Muscle layer of colon (tissue), 2 donors: ENCODE data around the gene EPHA7.

ENCODE experiments used
- H3K27ac ChIP-seq: one replicate; pipeline ENCODE4 v1.7.0; 2013; ENCODE audit warnings: low read depth, mild to moderate bottlenecking, low read length, moderate library complexity
- H3K27me3 ChIP-seq, 2 donors: one replicate each; pipeline ENCODE4 v1.7.0; 2013; ENCODE audit warnings: low read length in 2 of 2, mild to moderate bottlenecking in 2 of 2; ENCODE audit not compliant: insufficient read depth in 2 of 2, control insufficient read depth in 1 of 2
- H3K36me3 ChIP-seq: one replicate; pipeline ENCODE4 v1.7.0; 2013; ENCODE audit warnings: mild to moderate bottlenecking, low read length; ENCODE audit not compliant: insufficient read depth
- H3K4me1 ChIP-seq: one replicate; pipeline ENCODE4 v1.7.0; 2013; ENCODE audit warnings: mild to moderate bottlenecking, low read length; ENCODE audit not compliant: insufficient read depth
- H3K4me3 ChIP-seq, 2 donors: one replicate each; pipeline ENCODE4 v1.7.0; 2013; ENCODE audit warnings: low read length in 2 of 2, low read depth in 1 of 2, mild to moderate bottlenecking in 1 of 2, moderate library complexity in 1 of 2
- H3K9ac ChIP-seq: one replicate; pipeline ENCODE4 v1.7.0; 2013; ENCODE audit warnings: low read length
- H3K9me3 ChIP-seq: one replicate; pipeline ENCODE4 v1.7.0; 2013; ENCODE audit warnings: mild to moderate bottlenecking, low read length
- donor health status: abdominal sarcoma.
- donor health status: Adenocarcinoma of cecum.

EPHA7 gene

DNA sequence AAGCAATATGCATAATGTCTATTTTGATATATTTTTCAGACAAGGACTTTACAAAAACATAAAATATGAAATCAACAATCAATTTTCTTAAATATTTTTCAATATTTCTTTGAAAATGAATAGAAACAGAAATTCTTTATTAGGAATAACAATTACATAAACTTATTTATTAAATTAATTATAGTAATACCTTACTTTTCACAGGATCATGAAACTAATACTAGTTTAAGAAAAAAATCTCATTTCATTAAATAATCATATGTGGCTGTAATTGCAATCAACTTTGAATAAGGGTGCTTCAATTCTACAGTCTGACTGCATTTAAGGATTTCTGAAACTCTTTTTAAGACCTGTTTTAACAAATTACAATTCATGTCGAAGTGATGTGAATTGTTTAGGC, 26.6 kb downstream of the EPHA7 start:
- Histone ChIP-seq H3K27ac (no peak overlapping the region), H3K4me3 (no peak overlapping the region), H3K9me3 (no peaks in the 10 kb centered on the region), H3K9ac (no peak overlapping the region), H3K4me1 (peaks cover 7% of the 10 kb centered on the region), H3K36me3 (no peaks in the 10 kb centered on the region), H3K27me3 (no peaks in the 10 kb centered on the region)

DNA sequence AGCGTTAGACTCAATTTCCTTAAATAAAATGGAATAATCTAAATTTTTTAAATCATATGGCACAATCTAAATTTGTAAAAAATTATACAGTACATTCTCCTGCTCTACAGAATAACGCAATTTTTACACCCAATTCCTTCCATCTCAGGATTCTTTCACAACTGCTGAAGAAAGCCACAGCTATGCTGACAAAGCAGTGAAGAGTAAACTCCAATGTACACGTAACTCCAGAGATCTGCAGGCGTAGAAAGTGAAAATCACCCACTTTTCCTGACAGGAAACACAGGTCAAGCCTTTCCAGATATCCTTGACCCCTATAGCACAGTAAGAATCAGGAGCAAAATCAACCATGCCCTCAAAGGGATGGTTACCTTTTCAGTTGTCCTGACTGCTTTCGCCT, 27.4 kb downstream of the EPHA7 start:
- Histone ChIP-seq H3K4me1 (peaks cover 7% of the 10 kb centered on the region), H3K27me3 (no peaks in the 10 kb centered on the region), H3K9ac (no peak overlapping the region), H3K27ac (no peak overlapping the region), H3K9me3 (no peaks in the 10 kb centered on the region), H3K4me3 (no peak overlapping the region), H3K36me3 (no peaks in the 10 kb centered on the region)

DNA sequence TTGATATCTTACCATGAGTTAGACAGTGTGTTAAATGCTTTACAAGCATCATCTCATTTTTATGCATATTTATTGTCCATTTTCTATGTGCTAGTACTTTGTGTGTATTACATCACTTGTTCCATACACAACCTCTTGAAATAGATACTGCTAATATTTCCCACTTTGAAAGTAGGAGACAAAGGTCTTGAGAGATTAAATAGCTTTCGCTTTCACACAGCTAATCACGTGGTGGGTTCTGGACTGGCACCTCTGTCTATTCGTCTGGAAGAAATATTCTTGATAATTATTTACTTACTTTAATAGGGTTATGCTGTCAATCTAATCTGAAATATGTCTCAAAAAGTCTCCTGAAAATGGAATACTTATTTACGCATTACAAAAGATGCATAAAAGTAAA, 30.2 kb downstream of the EPHA7 start:
- Histone ChIP-seq H3K27me3 (no peaks in the 10 kb centered on the region), H3K9ac (no peak overlapping the region), H3K9me3 (no peaks in the 10 kb centered on the region), H3K36me3 (no peaks in the 10 kb centered on the region), H3K27ac (no peak overlapping the region), H3K4me3 (no peak overlapping the region), H3K4me1 (no peaks in the 10 kb centered on the region)

DNA sequence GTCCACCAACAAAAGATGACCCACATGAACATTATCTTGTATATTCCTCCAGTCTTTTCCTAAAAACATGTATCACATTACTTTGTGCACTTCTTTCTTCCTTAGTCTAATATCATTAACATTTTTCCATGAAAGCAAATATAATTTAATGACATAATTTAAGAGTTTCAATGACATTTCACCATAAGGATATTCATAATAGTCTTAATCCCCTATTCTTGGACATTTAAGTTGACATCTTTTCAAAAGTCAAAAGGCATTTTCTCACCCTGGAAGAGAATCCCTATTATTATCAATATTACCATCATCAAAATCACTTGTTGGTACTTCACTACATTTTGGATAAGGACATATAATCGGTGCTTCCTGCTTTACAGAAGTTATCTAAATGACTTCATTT, 31.3 kb downstream of the EPHA7 start:
- Histone ChIP-seq H3K27me3 (no peaks in the 10 kb centered on the region), H3K9me3 (no peaks in the 10 kb centered on the region), H3K4me1 (no peaks in the 10 kb centered on the region), H3K27ac (no peak overlapping the region), H3K9ac (no peak overlapping the region), H3K4me3 (no peak overlapping the region), H3K36me3 (no peaks in the 10 kb centered on the region)

DNA sequence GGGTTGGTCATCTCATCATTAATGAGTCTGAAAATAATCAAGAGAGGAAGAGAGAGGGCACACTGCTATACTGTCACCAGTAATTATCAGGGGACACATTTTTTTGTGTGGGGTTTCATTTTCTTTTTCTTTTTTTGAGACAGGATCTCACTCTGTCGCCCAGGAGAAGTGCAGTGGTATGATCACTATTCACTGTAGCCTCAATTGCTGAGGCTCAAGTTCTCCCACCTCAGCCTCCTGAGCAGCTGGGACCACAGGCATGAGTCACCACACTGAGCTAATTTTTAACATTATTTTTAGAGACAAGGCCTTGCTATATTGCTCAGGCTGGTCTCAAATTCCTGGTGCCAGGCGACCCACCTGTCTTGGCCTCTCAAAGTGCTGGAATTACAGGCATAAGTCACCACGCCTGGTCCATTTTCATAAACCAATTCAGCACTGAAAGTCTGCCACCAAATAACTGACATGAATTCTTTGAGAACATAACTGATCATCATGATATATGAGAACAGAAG, 43.3 kb downstream of the EPHA7 start:
- Histone ChIP-seq H3K27ac (no peak overlapping the region), H3K9ac (no peak overlapping the region), H3K36me3 (no peaks in the 10 kb centered on the region)

DNA sequence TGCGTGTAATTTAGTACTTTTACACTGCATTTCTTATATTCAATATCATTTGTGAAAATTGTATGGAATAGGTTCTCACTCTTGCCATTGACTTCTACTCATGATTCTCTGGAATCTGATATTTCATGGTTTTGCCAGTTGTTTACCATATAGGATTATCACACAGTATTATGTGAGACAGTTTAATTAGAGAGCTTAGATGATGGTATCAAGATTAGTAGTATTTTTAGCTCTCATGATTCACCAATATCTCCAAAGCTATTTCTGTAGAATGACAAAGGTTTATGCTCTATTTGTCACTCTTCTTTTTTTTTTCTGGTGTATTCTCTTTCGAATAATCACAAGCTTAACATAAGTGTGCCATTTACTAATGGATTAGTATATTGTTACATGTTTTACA, 45.9 kb downstream of the EPHA7 start:
- no peaks in the 10 kb centered on the region for H3K27me3 ChIP-seq
- H3K4me1 ChIP-seq = no peaks in the 10 kb centered on the region
- H3K9ac ChIP-seq = no peak overlapping the region
- H3K4me3 ChIP-seq = no peak overlapping the region
- H3K9me3 ChIP-seq = no peaks in the 10 kb centered on the region
- H3K36me3 ChIP-seq = no peaks in the 10 kb centered on the region
- no peak overlapping the region for H3K27ac ChIP-seq

More for the DNA sequence above, 43.3 kb downstream of the EPHA7 start:
- Histone ChIP-seq H3K27me3 (no peaks in the 10 kb centered on the region), H3K9me3 (no peaks in the 10 kb centered on the region), H3K4me3 (no peak overlapping the region), H3K4me1 (no peaks in the 10 kb centered on the region)

DNA sequence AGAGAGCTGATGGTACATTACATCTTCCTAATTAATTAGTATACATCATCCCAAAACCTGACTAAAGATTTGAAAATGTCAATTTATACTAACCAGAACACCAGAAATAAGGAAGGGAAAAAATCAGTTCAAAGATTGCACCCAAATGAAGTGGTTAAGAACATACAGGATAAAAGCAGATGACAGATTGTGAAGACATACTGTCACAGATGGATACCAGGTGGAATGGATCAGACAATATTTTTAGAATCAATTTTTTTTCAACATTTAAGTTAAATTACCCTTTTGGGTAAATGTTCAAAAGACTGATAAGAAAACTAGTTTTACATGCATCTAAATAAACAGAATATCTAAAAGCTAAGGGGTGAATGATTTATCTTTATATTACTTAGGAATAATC, 47.6 kb downstream of the EPHA7 start:
- no peaks in the 10 kb centered on the region for H3K36me3 ChIP-seq
- H3K4me3 ChIP-seq = no peak overlapping the region
- H3K9ac ChIP-seq = no peak overlapping the region
- H3K27me3 ChIP-seq = no peaks in the 10 kb centered on the region
- H3K9me3 ChIP-seq = no peaks in the 10 kb centered on the region
- no peaks in the 10 kb centered on the region for H3K4me1 ChIP-seq
- H3K27ac ChIP-seq = no peak overlapping the region

DNA sequence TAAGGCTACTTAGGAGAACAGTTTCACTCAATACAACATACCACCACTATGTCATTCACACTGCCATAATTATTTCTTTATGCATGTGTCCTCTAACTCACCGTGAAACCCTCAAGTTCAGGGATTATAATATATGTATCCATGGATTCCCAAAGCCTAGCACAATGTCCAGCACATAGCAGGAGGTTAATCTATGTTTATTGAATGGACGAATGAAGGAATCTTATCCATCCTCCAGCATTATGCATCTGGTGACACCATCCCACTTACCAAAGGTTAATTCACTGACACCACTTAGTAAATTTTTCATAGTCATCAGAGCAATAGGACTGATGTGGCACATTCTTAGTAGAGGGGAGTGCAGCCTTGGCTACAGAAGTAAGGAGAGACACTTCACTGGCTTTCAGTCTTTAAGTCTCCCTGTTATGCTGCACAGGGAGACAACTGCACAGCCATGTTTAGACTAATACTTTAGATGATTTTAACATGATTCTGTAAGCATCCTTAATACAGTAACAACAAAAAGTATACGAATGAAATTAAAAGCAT, 49.7 kb downstream of the EPHA7 start:
- no peaks in the 10 kb centered on the region for H3K36me3 ChIP-seq
- no peak overlapping the region for H3K4me3 ChIP-seq
- H3K27me3 ChIP-seq = no peaks in the 10 kb centered on the region

DNA sequence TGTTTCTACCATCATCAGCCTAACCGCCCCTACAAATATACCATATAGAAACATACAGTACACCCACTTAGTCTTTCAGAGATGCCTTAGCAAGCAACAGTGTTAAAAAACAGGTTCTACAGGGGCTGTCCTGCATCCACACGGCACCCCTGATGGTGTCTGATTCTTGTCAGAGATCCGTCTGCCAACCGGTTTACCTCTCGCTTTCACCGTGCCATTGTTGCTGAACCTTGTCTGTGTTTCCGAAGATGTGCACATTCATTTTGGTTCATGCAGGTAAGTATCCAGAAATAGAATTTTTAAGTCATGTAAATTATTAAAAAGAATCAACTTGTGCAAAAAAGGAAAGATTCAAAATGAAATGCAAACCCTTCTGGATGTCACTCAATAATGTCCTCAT, 52.9 kb downstream of the EPHA7 start:
- Histone ChIP-seq H3K9ac (no peak overlapping the region), H3K27ac (no peak overlapping the region), H3K4me3 (no peak overlapping the region), H3K36me3 (no peaks in the 10 kb centered on the region), H3K9me3 (no peaks in the 10 kb centered on the region), H3K27me3 (no peaks in the 10 kb centered on the region), H3K4me1 (peaks cover 1% of the 10 kb centered on the region)

More for the DNA sequence above, 49.7 kb downstream of the EPHA7 start:
- H3K9ac ChIP-seq = no peak overlapping the region
- H3K4me1 ChIP-seq = no peaks in the 10 kb centered on the region
- no peak overlapping the region for H3K27ac ChIP-seq
- H3K9me3 ChIP-seq = no peaks in the 10 kb centered on the region

DNA sequence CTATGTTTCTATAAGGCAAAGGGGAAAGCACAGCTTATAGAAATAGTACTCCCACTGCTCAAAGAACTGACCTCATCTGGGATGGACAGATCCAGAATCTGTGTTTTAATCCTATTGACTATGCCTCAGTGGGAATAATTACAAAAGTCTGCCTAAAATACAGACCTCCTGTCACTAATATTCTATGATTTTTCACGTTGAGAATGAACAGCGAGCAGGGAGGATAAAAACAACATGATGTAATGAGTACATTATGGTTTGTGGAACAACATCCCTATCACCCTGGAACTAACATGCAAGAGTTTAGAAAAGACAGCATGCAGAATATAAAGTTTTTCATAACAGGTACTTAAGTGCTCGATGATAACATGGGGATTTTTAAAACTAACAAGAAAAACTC, 53.9 kb downstream of the EPHA7 start:
- Histone ChIP-seq H3K36me3 (no peaks in the 10 kb centered on the region), H3K4me1 (peaks cover 4% of the 10 kb centered on the region), H3K27ac (no peak overlapping the region), H3K4me3 (no peak overlapping the region), H3K27me3 (no peaks in the 10 kb centered on the region), H3K9ac (no peak overlapping the region), H3K9me3 (no peaks in the 10 kb centered on the region)

DNA sequence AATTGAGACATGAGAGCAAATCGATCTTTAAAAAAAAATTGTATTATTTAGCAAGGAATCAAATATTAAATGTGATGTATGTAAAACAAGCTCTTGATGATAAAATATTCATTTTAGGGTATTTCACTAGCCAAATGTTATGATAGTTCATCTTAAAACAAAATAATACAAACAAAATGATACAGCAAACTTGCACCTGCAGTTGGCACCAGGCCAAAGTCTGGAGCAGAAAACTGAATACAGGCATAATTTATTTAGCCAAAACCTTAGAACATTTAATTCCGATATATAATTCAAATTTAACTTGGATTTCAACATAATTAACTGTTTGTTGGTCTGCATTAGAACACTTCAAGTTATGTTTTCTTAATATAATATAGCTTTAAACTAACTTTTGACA, 60.9 kb downstream of the EPHA7 start:
- H3K9me3 ChIP-seq = no peaks in the 10 kb centered on the region
- peaks cover 4% of the 10 kb centered on the region for H3K4me1 ChIP-seq
- no peak overlapping the region for H3K9ac ChIP-seq
- H3K27ac ChIP-seq = no peak overlapping the region
- peaks cover 14% of the 10 kb centered on the region for H3K36me3 ChIP-seq
- H3K4me3 ChIP-seq = no peak overlapping the region
- H3K27me3 ChIP-seq = no peaks in the 10 kb centered on the region

DNA sequence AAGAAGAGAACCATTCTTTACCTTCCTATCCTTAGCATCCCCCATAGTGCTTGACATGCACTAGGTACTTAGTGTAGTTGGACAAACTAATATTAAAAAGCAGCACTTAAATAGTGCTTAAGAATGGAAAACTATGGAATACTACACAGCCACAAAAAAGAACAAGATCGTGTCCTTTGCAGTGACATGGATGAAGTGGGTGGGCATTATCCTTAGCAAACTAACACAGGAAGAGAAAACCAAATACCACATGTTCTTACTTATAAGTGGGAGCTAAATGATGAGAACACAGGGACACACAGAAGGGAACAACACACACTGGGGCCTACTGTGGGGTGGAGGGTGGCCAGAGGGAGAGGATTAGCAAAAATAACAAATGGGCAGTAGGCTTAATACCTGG, 66.8 kb downstream of the EPHA7 start:
- no peak overlapping the region for H3K4me3 ChIP-seq
- no peaks in the 10 kb centered on the region for H3K27me3 ChIP-seq
- no peaks in the 10 kb centered on the region for H3K4me1 ChIP-seq
- no peaks in the 10 kb centered on the region for H3K9me3 ChIP-seq
- peaks cover 16% of the 10 kb centered on the region for H3K36me3 ChIP-seq
- no peak overlapping the region for H3K27ac ChIP-seq
- no peak overlapping the region for H3K9ac ChIP-seq
